Lower leg skin (tissue), 3 donors: ENCODE data around the gene WDR18.

Source experiments
- POLR2A ChIP-seq, 2 donors: fragments of 450-650 bp; IDR thresholded peaks; one replicate each; pipeline ENCODE4 v1.6.1; 2016 to 2017; ENCODE audit warnings: antibody characterized with exemption in 2 of 2, mild to moderate bottlenecking in 1 of 2, moderate library complexity in 1 of 2
- TF ChIP-seq, protein P1 (sequence below), 3 donors: fragments of 450-650 bp; IDR thresholded peaks; one replicate each; pipeline ENCODE4 v1.5.1; 2016; ENCODE audit warnings: antibody characterized with exemption in 3 of 3, mild to moderate bottlenecking in 3 of 3, moderate library complexity in 2 of 3

DNA sequence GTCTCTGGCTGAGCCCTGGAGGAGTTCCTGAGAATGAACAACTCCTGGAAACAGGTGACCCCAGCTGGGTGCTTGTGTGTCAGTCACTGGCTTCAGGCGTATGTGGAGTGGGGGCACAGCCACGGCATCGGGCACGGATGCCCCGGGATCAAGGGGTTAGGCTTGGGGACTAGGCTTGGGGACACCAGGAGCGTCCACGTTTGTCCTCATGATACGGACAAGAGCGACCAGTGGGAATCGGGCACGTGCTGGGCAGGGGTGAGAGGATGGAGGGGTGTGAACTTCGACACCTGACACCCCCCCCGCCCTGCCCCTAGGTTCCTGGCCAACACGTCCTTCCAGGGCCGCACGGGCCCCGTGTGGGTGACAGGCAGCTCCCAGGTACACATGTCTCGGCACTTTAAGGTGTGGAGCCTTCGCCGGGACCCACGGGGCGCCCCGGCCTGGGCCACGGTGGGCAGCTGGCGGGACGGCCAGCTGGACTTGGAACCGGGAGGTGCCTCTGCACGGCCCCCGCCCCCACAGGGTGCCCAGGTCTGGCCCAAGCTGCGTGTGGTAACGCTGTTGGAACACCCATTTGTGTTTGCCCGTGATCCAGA, 20.2 kb downstream of the WDR18 start:
- TF ChIP-seq, protein P1, sequence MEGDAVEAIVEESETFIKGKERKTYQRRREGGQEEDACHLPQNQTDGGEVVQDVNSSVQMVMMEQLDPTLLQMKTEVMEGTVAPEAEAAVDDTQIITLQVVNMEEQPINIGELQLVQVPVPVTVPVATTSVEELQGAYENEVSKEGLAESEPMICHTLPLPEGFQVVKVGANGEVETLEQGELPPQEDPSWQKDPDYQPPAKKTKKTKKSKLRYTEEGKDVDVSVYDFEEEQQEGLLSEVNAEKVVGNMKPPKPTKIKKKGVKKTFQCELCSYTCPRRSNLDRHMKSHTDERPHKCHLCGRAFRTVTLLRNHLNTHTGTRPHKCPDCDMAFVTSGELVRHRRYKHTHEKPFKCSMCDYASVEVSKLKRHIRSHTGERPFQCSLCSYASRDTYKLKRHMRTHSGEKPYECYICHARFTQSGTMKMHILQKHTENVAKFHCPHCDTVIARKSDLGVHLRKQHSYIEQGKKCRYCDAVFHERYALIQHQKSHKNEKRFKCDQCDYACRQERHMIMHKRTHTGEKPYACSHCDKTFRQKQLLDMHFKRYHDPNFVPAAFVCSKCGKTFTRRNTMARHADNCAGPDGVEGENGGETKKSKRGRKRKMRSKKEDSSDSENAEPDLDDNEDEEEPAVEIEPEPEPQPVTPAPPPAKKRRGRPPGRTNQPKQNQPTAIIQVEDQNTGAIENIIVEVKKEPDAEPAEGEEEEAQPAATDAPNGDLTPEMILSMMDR (IDR thresholded peaks at IDR 0.05), result no peak
- no peak for TF ChIP-seq POLR2A (IDR thresholded peaks at IDR 0.05)
